K562 (cell line): Measurements from ENCODE around the gene RETREG1. TPM values are rescaled to one million over a fixed set of nuclear protein-coding genes. Genes with fewer than 3 reads are reported as not detected.

ENCODE experiments used
- ATAC-seq: fragments of 200-7000 bp; cut with Tn5 transposase; 3 replicates; pipeline ENCODE4 v1.9.1; 2020; ENCODE audit warnings: moderate library complexity
- BruUV-seq: library from RNA; stranded (reverse); fragments of 400-500 nt; replicated peaks from 2 replicates; lab custom pipeline; 2021; lab: Mats Ljungman, UMichigan
- CTCF ChIA-PET: fragments of 300-600 bp; formaldehyde crosslinking; extraction: SDS; loops from one replicate; lab custom pipeline; 2021; ENCODE audit warnings: low intra/inter-chr PET ratio; lab: Yijun Ruan, JAX
- POLR2A ChIA-PET: fragments of 300-600, 350-650 bp; sonication (Branson Sonifier 250); formaldehyde crosslinking; extraction: SDS; loops from one replicate; lab custom pipeline; 2021; ENCODE audit warnings: antibody characterized with exemption, inconsistent platforms; lab: Yijun Ruan, JAX
- DNase-seq, 4 experiments: peaks; one replicate each; pipeline versions ENCODE4 v3.0.0 to v3.0.0-alpha.2; 2011 to 2018; ENCODE audit warnings: low spot score in 3 of 4, mixed read lengths in 3 of 4; ENCODE audit errors: extremely low read depth in 1 of 4
- FAIRE-seq: peaks from 2 replicates; lab custom pipeline; 2011; peaks lifted over from hg19 to GRCh38; lab: Jason Lieb, UNC
- H2AFZ ChIP-seq: 2 replicates; pipeline ENCODE4 v1.6.0; 2011; ENCODE audit warnings: low read depth, low read length, control low read depth, inconsistent platforms
- H3K27ac ChIP-seq: fragments of 200-600 bp; 3 replicates; pipeline ENCODE4 v1.8.0; 2011; ENCODE audit warnings: low read depth, mild to moderate bottlenecking, control low read depth, inconsistent platforms, low read length, moderate library complexity, mixed read lengths; ENCODE audit errors: extremely low read depth
- H3K27me3 ChIP-seq, 2 experiments: fragments of 300-600 bp in 1 of 2; 2 replicates in 1 of 2; 3 replicates in 1 of 2; pipeline versions ENCODE4 v1.6.0 to v1.8.0; 2011; ENCODE audit warnings: inconsistent platforms in 2 of 2, low read length in 2 of 2, mild to moderate bottlenecking in 1 of 2, mixed read lengths in 1 of 2, moderate library complexity in 1 of 2; ENCODE audit not compliant: control insufficient read depth in 2 of 2, insufficient read depth in 2 of 2
- H3K36me3 ChIP-seq: fragments of 300-600 bp; 3 replicates; pipeline ENCODE4 v1.8.0; 2011; ENCODE audit warnings: mild to moderate bottlenecking, low read length, inconsistent platforms; ENCODE audit not compliant: control insufficient read depth, insufficient read depth
- H3K4me1 ChIP-seq, 2 experiments: fragments of 200-600 bp in 1 of 2; replicated peaks in 1 of 2; 2 replicates in 1 of 2; 3 replicates in 1 of 2; pipeline versions ENCODE4 v1.5.1 to v1.8.0; 2011; ENCODE audit warnings: inconsistent platforms in 2 of 2, low read length in 2 of 2, mild to moderate bottlenecking in 1 of 2, mixed read lengths in 1 of 2, moderate library complexity in 1 of 2; ENCODE audit not compliant: control insufficient read depth in 2 of 2, insufficient read depth in 2 of 2
- H3K4me2 ChIP-seq: 2 replicates; pipeline ENCODE4 v1.6.1; 2011; ENCODE audit warnings: low read length, control low read depth, inconsistent platforms, mixed read lengths; ENCODE audit not compliant: insufficient read depth
- H3K4me3 ChIP-seq: fragments of 200-600 bp; sonication (generic), shearing (Covaris generic); 2 replicates; pipeline ENCODE4 v1.5.1; 2016; ENCODE audit warnings: control low read depth, inconsistent platforms
- H3K79me2 ChIP-seq: fragments of 200-600 bp; 3 replicates; pipeline ENCODE4 v1.8.0; 2011; ENCODE audit warnings: low read length, inconsistent platforms; ENCODE audit not compliant: control insufficient read depth, insufficient read depth
- H3K9ac ChIP-seq, 2 experiments: 2 replicates each; pipeline versions ENCODE4 v1.6.0 to v1.6.1; 2011; ENCODE audit warnings: low read depth in 2 of 2, low read length in 2 of 2, control low read depth in 1 of 2, inconsistent platforms in 1 of 2, mild to moderate bottlenecking in 1 of 2, mixed read lengths in 1 of 2; ENCODE audit not compliant: insufficient read depth in 1 of 2
- H3K9me1 ChIP-seq: one replicate; pipeline ENCODE4 v1.6.0; 2011; ENCODE audit warnings: inconsistent platforms, mild to moderate bottlenecking, low read length, moderate library complexity; ENCODE audit not compliant: control insufficient read depth, insufficient read depth
- H3K9me3 ChIP-seq: replicated peaks from 2 replicates; pipeline ENCODE4 v1.5.1; 2011; ENCODE audit warnings: low read depth, low read length, inconsistent platforms; ENCODE audit not compliant: control insufficient read depth, insufficient read depth
- H4K20me1 ChIP-seq: replicated peaks from 2 replicates; pipeline ENCODE4 v1.6.1; 2011; ENCODE audit warnings: low read length, inconsistent platforms, mixed read lengths; ENCODE audit not compliant: control insufficient read depth, insufficient read depth
- CREB5 ChIP-seq: fragments of 250-450 bp; sonication (Bioruptor Pico); IDR thresholded peaks from 2 replicates; pipeline ENCODE4 v1.5.0; 2020; ENCODE audit warnings: mild to moderate bottlenecking
- CREBBP ChIP-seq: IDR thresholded peaks from one replicate; pipeline ENCODE4 v1.6.1; 2012; ENCODE audit warnings: low read depth, mild to moderate bottlenecking, control low read depth, inconsistent platforms, low read length
- HOXB6 ChIP-seq: fragments of 250-450 bp; sonication (Bioruptor Pico); IDR thresholded peaks from 2 replicates; pipeline ENCODE4 v1.5.1; 2022; ENCODE audit warnings: mild to moderate bottlenecking, borderline replicate concordance
- KAT2B ChIP-seq: IDR thresholded peaks from one replicate; pipeline ENCODE4 v1.6.1; 2012; ENCODE audit warnings: low read depth, mild to moderate bottlenecking, control low read depth, inconsistent platforms, low read length, moderate library complexity
- NFIC ChIP-seq: fragments of 450-650 bp; IDR thresholded peaks from 2 replicates; pipeline ENCODE4 v1.6.1; 2017; ENCODE audit warnings: mild to moderate bottlenecking, inconsistent platforms
- NR2C2 ChIP-seq, 2 experiments: fragments of 200-800 bp in 1 of 2; sonication (Bioruptor generic) in 1 of 2; sonication (generic) in 1 of 2; formaldehyde crosslinking in 1 of 2; IDR thresholded peaks; 2 replicates each; pipeline versions ENCODE4 v1.6.1 to v1.8.0; 2016 to 2022; ENCODE audit warnings: mild to moderate bottlenecking in 1 of 2, missing compliant biosample characterization in 1 of 2, missing genetic modification characterization in 1 of 2, missing genetic modification reagents in 1 of 2
- NR4A1 ChIP-seq, 2 experiments: fragments of 250-450 bp in 1 of 2; fragments of 450-650 bp in 1 of 2; sonication (Bioruptor Pico) in 1 of 2; IDR thresholded peaks; 2 replicates each; pipeline versions ENCODE4 v1.4.0 to v1.6.1; 2016 to 2020; ENCODE audit warnings: mild to moderate bottlenecking in 2 of 2, missing compliant biosample characterization in 1 of 2, missing genetic modification characterization in 1 of 2, moderate library complexity in 1 of 2
- TAF9B ChIP-seq: fragments of 450-650 bp; IDR thresholded peaks from 2 replicates; pipeline ENCODE4 v1.6.1; 2018; ENCODE audit warnings: mild to moderate bottlenecking; ENCODE audit not compliant: partially characterized antibody
- ZC3H8 ChIP-seq: fragments of 450-650 bp; IDR thresholded peaks from 2 replicates; pipeline ENCODE4 v1.6.1; 2017
- ZNF232 ChIP-seq: sonication (generic); formaldehyde crosslinking; IDR thresholded peaks from 2 replicates; pipeline ENCODE4 v1.8.0; 2022; ENCODE audit warnings: mild to moderate bottlenecking, missing genetic modification reagents
- ZNF512 ChIP-seq: IDR thresholded peaks from 2 replicates; pipeline ENCODE4 v1.6.1; 2016; ENCODE audit warnings: missing genetic modification characterization, missing compliant biosample characterization
- WGBS: fragments of 100-300 bp; shearing (Covaris generic); methylation state at CpG from one replicate; pipeline ENCODE4 v1.1.6; 2016; ENCODE audit warnings: low coverage, mixed read lengths; ENCODE audit not compliant: insufficient coverage; ENCODE audit errors: missing lambda C conversion rate; 5-methylcytosine and 5-hydroxymethylcytosine counted together
- in situ Hi-C: fragments of 300-500 bp; cut with MboI; formaldehyde crosslinking; loops from 4 replicates; pipeline ENCODE4 v1.15.0; 2018; ENCODE audit warnings: inconsistent platforms, mixed read lengths
- intact Hi-C: fragments of 100-400 bp; cut with micrococcal nuclease; formaldehyde crosslinking; loops from 2 replicates; pipeline ENCODE4 v1.14.2; 2022
- polyA plus RNA-seq, 8 experiments: library from polyadenylated mRNA; depleted of rRNA in 4 of 8; stranded (reverse) in 5 of 8; unstranded in 3 of 8; fragments of >200 nt; fragmentation: Nextera tagmentation in 2 of 8; fragmentation: Illumina TruSeq in 1 of 8; extraction: Ambion mirVana in 2 of 8; extraction: Trizol in 1 of 8; gene quantifications; 2 replicates each; pipeline versions ENCODE4 v1.2.1 to v1.2.3, GENCODE V29; 2011 to 2014; ENCODE audit warnings: inconsistent platforms in 1 of 8, missing spikeins in 1 of 8
- total RNA-seq, 7 experiments: library from RNA; depleted of rRNA in 6 of 7; stranded (reverse); fragments of >200 nt in 6 of 7; fragmentation: Illumina TruSeq in 2 of 7; extraction: Trizol in 2 of 7; gene quantifications; 2 replicates each; pipeline versions ENCODE4 v1.2.1 to v1.2.3, GENCODE V29; 2011 to 2021; ENCODE audit warnings: low replicate concordance in 1 of 7

Gene RETREG1
- total and polyA plus RNA-seq, 9 of the 15 experiments (the other 6 are each of a cell fraction or from before 2014, with no cell fraction given): 0.01 to 0.20 (median 0.08) TPM; not detected in 5

DNA sequence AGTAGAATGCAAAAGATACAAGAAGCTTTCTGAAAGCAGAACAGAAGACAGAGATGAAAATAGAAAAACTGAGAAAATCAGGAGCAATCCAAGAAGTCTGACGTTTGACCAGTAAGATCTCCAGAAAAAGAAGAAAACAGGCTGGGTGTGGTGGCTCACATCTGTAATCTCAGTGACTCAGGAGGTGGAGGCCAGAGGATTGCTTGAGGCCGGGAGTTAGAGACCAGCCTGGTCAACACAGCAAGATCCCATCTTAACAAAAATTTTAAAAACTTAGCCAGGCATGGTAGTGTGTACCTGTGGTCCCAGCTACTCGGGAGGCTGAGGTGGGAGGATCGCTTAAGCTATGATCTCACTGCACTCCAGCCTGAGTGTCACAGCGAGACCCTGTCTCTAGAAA is 15.9 kb downstream of the RETREG1 start:
- intact Hi-C loops: no loop called here
- in situ Hi-C loops: no loop called here
- no peaks in the 10 kb centered on the region for H3K9me1 ChIP-seq
- no peak for ATAC-seq
- peaks cover 3 to 21% of the 10 kb centered on the region in 2 experiments; a peak in 3 of 5 replicates for H3K27me3 ChIP-seq
- H3K4me1 ChIP-seq: no peaks in the 10 kb centered on the region
- H3K27ac ChIP-seq: no peak overlapping the region
- H3K9me3 ChIP-seq: no peaks in the 10 kb centered on the region
- H3K79me2 ChIP-seq: no peaks in the 10 kb centered on the region
- no peaks in the 10 kb centered on the region for H4K20me1 ChIP-seq
- ChIA-PET POLR2A (interaction anchor here (0.6 kb wide), 1 partner anchor 7 kb away, joined by 3 read pairs; no protein-coding TSS in a partner anchor), CTCF (no interaction called here)
- H3K9ac ChIP-seq: no peak overlapping the region
- no peak for FAIRE-seq
- H3K4me2 ChIP-seq: no peak overlapping the region
- H2AFZ ChIP-seq: no peak overlapping the region
- TF ChIP-seq ZNF232 (CRISPR knock-in tag) (no peak), ZNF512 (tag) (0 out of 2 replicates have a peak, but pooled peaks have one; percentile 5)
- H3K4me3 ChIP-seq: no peak overlapping the region
- 0% methylated on average over 5 of the region's 5 CpGs for WGBS
- no peak for DNase-seq
- H3K36me3 ChIP-seq: no peaks in the 10 kb centered on the region
- BruUV-seq: no TSS peak

- H3K36me3 ChIP-seq: no peaks in the 10 kb centered on the region
- no peaks in the 10 kb centered on the region for H4K20me1 ChIP-seq
- H3K79me2 ChIP-seq: no peaks in the 10 kb centered on the region
- 0% methylated on average over 6 of the region's 7 CpGs for WGBS
- no peaks in the 10 kb centered on the region for H3K9me1 ChIP-seq
- intact Hi-C loops (no loop called here), in situ Hi-C loops (no loop called here)
- ATAC-seq (peak; percentile 72), DNase-seq (no peak), FAIRE-seq (no peak)
- no peak for TF ChIP-seq NR2C2 (CRISPR knock-in tag; IDR thresholded peaks at IDR 0.05)
- TF ChIP-seq NR2C2 (tag; IDR thresholded peaks at IDR 0.05): peak; percentile 19; the same call in 1 of the 2 replicates
- no peak for TF ChIP-seq HOXB6
- no peak for TF ChIP-seq CREBBP
- TF ChIP-seq TAF9B: no peak
- TF ChIP-seq NFIC: peak; percentile 15; the same call in 1 of the 2 replicates
- no peak for TF ChIP-seq KAT2B
- TF ChIP-seq ZC3H8: no peak
- no peak for TF ChIP-seq NR4A1 (CRISPR knock-in tag; IDR thresholded peaks at IDR 0.05)
- no peak for TF ChIP-seq NR4A1 (tag; IDR thresholded peaks at IDR 0.05)
- TF ChIP-seq CREB5 (CRISPR knock-in tag): no peak
- H3K4me2 ChIP-seq: no peak overlapping the region
- ChIA-PET CTCF (no interaction called here), POLR2A (interaction anchor here (0.6 kb wide), 1 partner anchor 8 kb away, joined by 3 read pairs; no protein-coding TSS in a partner anchor)
- no TSS peak for BruUV-seq
- peaks cover 3 to 19% of the 10 kb centered on the region in 2 experiments; a peak in 3 of 5 replicates for H3K27me3 ChIP-seq
- no peaks in the 10 kb centered on the region for H3K9me3 ChIP-seq
- H3K27ac ChIP-seq: no peak overlapping the region
- H2AFZ ChIP-seq: no peak overlapping the region
- H3K4me3 ChIP-seq: no peak overlapping the region
- H3K4me1 ChIP-seq: no peaks in the 10 kb centered on the region
- H3K9ac ChIP-seq: no peak overlapping the region
Measured at GRCh38 chr5:16600397-16600796, 16.4 kb downstream of the RETREG1 start.
